Glutamatergic neuron (in vitro differentiated cells): Measurements from ENCODE around the gene LCNL1. TPM values are rescaled to one million over a fixed set of nuclear protein-coding genes. Genes with fewer than 3 reads are reported as not detected.

Experiments
- DNase-seq: peaks from one replicate; pipeline ENCODE4 v3.0.0; 2022
- H3K27ac Mint-ChIP-seq: one replicate; pipeline ENCODE4 v1.8.0; 2020; ENCODE audit warnings: mild to moderate bottlenecking, mixed read lengths, inconsistent platforms; ENCODE audit not compliant: unreplicated experiment
- H3K27me3 Mint-ChIP-seq: one replicate; pipeline ENCODE4 v1.8.0; 2020; ENCODE audit warnings: mild to moderate bottlenecking, moderate library complexity, mixed read lengths, inconsistent platforms; ENCODE audit not compliant: unreplicated experiment
- H3K36me3 Mint-ChIP-seq: one replicate; pipeline ENCODE4 v1.8.0; 2020; ENCODE audit warnings: mild to moderate bottlenecking, mixed read lengths, inconsistent platforms; ENCODE audit not compliant: unreplicated experiment
- H3K4me1 Mint-ChIP-seq: one replicate; pipeline ENCODE4 v1.8.0; 2020; ENCODE audit warnings: mild to moderate bottlenecking, low read depth, mixed read lengths, inconsistent platforms; ENCODE audit not compliant: unreplicated experiment
- H3K4me3 Mint-ChIP-seq: one replicate; pipeline ENCODE4 v1.8.0; 2020; ENCODE audit warnings: mild to moderate bottlenecking, mixed read lengths, inconsistent platforms; ENCODE audit not compliant: unreplicated experiment
- H3K9me3 Mint-ChIP-seq: one replicate; pipeline ENCODE4 v1.8.0; 2020; ENCODE audit warnings: mild to moderate bottlenecking, moderate library complexity, mixed read lengths, inconsistent platforms; ENCODE audit not compliant: unreplicated experiment
- CTCF ChIP-seq: fragments of 200-600 bp; sonication (generic); IDR thresholded peaks from one replicate; pipeline ENCODE4 v1.5.0; 2021; ENCODE audit not compliant: partially characterized antibody, unreplicated experiment
- total RNA-seq: library from RNA; stranded (reverse); fragmentation: NEBNext Ultra II Directional; extraction: Animal tissue kit (Norgen Biotek cat#: 25700); gene quantifications from one replicate; pipeline ENCODE4 v1.2.1, GENCODE V29; 2021; ENCODE audit not compliant: unreplicated experiment

The LCNL1 gene
- total RNA-seq, 1 donor from 2014 or later: not detected

- Mint-ChIP-seq H3K27ac (no peak overlapping the region), H3K4me1 (no peaks in the 10 kb centered on the region), H3K36me3 (no peaks in the 10 kb centered on the region), H3K9me3 (peaks cover 10% of the 10 kb centered on the region), H3K27me3 (peaks cover 4% of the 10 kb centered on the region), H3K4me3 (no peak overlapping the region)
- TF ChIP-seq CTCF: no peak
- DNase-seq: no peak
These were observed 26.2 kb upstream of the LCNL1 start for GRCh38 chr9:136956604-136957003.

- no peak for DNase-seq
- peaks cover 4% of the 10 kb centered on the region for H3K27me3 Mint-ChIP-seq
- H3K4me3 Mint-ChIP-seq: no peak overlapping the region
- no peak overlapping the region for H3K27ac Mint-ChIP-seq
- peaks cover 10% of the 10 kb centered on the region for H3K9me3 Mint-ChIP-seq
- no peaks in the 10 kb centered on the region for H3K36me3 Mint-ChIP-seq
- H3K4me1 Mint-ChIP-seq: no peaks in the 10 kb centered on the region
- no peak for TF ChIP-seq CTCF
These were observed 25.3 kb upstream of the LCNL1 start for GRCh38 chr9:136957461-136957860.

GRCh38 chr9:136957901-136958300 is 24.9 kb upstream of the LCNL1 start:
- H3K27ac Mint-ChIP-seq: no peak overlapping the region
- no peak for TF ChIP-seq CTCF
- no peak for DNase-seq
- peaks cover 3% of the 10 kb centered on the region for H3K4me1 Mint-ChIP-seq
- H3K27me3 Mint-ChIP-seq: peaks cover 6% of the 10 kb centered on the region
- no peak overlapping the region for H3K4me3 Mint-ChIP-seq
- peaks cover 12% of the 10 kb centered on the region for H3K9me3 Mint-ChIP-seq
- no peaks in the 10 kb centered on the region for H3K36me3 Mint-ChIP-seq

- H3K4me3 Mint-ChIP-seq: no peak overlapping the region
- H3K27me3 Mint-ChIP-seq: peaks cover 8% of the 10 kb centered on the region
- peaks cover 12% of the 10 kb centered on the region for H3K9me3 Mint-ChIP-seq
- no peak overlapping the region for H3K27ac Mint-ChIP-seq
- no peaks in the 10 kb centered on the region for H3K36me3 Mint-ChIP-seq
- no peak for TF ChIP-seq CTCF
- DNase-seq: no peak
- peaks cover 6% of the 10 kb centered on the region for H3K4me1 Mint-ChIP-seq
These were observed 24.3 kb upstream of the LCNL1 start for GRCh38 chr9:136958473-136958872.

- peaks cover 8% of the 10 kb centered on the region for H3K27me3 Mint-ChIP-seq
- H3K9me3 Mint-ChIP-seq: peaks cover 12% of the 10 kb centered on the region
- peaks cover 6% of the 10 kb centered on the region for H3K4me1 Mint-ChIP-seq
- no peaks in the 10 kb centered on the region for H3K36me3 Mint-ChIP-seq
- no peak overlapping the region for H3K27ac Mint-ChIP-seq
- no peak for DNase-seq
- TF ChIP-seq CTCF: no peak
- H3K4me3 Mint-ChIP-seq: no peak overlapping the region
These were observed 23.6 kb upstream of the LCNL1 start for GRCh38 chr9:136958898-136959850.
